ENCODE data around the gene SMIM24. TPM values are rescaled to one million over a fixed set of nuclear protein-coding genes. Genes with fewer than 3 reads are reported as not detected.

The SMIM24 gene
- total RNA-seq, 4 donors from 2014 or later, result 0.29 to 0.78 TPM; not detected in 2

GRCh38 chr19:3471954-3472655, 8.2 kb downstream of the SMIM24 start:
- intact Hi-C loops (cut with DNase I; ENCODE audit: low total_unique reads), result loop anchor here (2.0 kb wide), 1 partner anchor 147 kb away; no protein-coding TSS in a partner anchor
- DNase-seq (ENCODE audit: low spot score in 2 of 2), result no peak

GRCh38 chr19:3470500-3471128, 9.7 kb downstream of the SMIM24 start:
- intact Hi-C loops (cut with DNase I; ENCODE audit: low total_unique reads), result no loop called here
- 50 to 56% methylated on average over 11 of the region's 11 CpGs for WGBS, 2 donors
- H3K4me3 ChIP-seq (ENCODE audit: low read depth, poor library complexity, severe bottlenecking), result no peak overlapping the region
- TF ChIP-seq POLR2A (IDR thresholded peaks at IDR 0.05), result no peak
- no peak for TF ChIP-seq CTCF (IDR thresholded peaks at IDR 0.05)
- DNase-seq (ENCODE audit: low spot score in 2 of 2), result no peak

More at GRCh38 chr19:3471954-3472655, 8.2 kb downstream of the SMIM24 start:
- 24 to 31% methylated on average over 22 to 24 of the region's 24 CpGs for WGBS, 2 donors
- TF ChIP-seq CTCF (IDR thresholded peaks at IDR 0.05), result peak in 1 of 3 donors; percentile 50
- TF ChIP-seq POLR2A (IDR thresholded peaks at IDR 0.05), result no peak
- H3K4me3 ChIP-seq (ENCODE audit: low read depth, poor library complexity, severe bottlenecking), result no peak overlapping the region

- 37 to 49% methylated on average over 10 to 14 of the region's 14 CpGs for WGBS, 2 donors
- intact Hi-C loops (cut with DNase I; ENCODE audit: low total_unique reads), result no loop called here
- H3K4me3 ChIP-seq (ENCODE audit: low read depth, poor library complexity, severe bottlenecking), result no peak overlapping the region
- no peak for DNase-seq (ENCODE audit: low spot score in 2 of 2)
- TF ChIP-seq CTCF (IDR thresholded peaks at IDR 0.05) (no peak), POLR2A (IDR thresholded peaks at IDR 0.05) (no peak)
Observed at GRCh38 chr19:3469638-3470499, 10.5 kb downstream of the SMIM24 start.

GRCh38 chr19:3468211-3468610, 12.1 kb downstream of the SMIM24 start:
- 77 to 92% methylated on average over 2 to 3 of the region's 3 CpGs for WGBS, 2 donors
- intact Hi-C loops (cut with DNase I; ENCODE audit: low total_unique reads), result no loop called here
- TF ChIP-seq POLR2A (IDR thresholded peaks at IDR 0.05) (no peak), CTCF (IDR thresholded peaks at IDR 0.05) (no peak)
- no peak for DNase-seq (ENCODE audit: low spot score in 2 of 2)
- no peak overlapping the region for H3K4me3 ChIP-seq (ENCODE audit: low read depth, poor library complexity, severe bottlenecking)

- H3K4me3 ChIP-seq (ENCODE audit: low read depth, poor library complexity, severe bottlenecking), result no peak overlapping the region
- 81 to 84% methylated on average over 8 to 10 of the region's 10 CpGs for WGBS, 2 donors
- intact Hi-C loops (cut with DNase I; ENCODE audit: low total_unique reads), result no loop called here
- no peak for DNase-seq (ENCODE audit: low spot score in 2 of 2)
- no peak for TF ChIP-seq CTCF (IDR thresholded peaks at IDR 0.05)
- TF ChIP-seq POLR2A (IDR thresholded peaks at IDR 0.05), result no peak
Observed at GRCh38 chr19:3467437-3468198, 12.7 kb downstream of the SMIM24 start.

All from lower leg skin (tissue), 4 donors.